H1 (cell line): Measurements from ENCODE around the gene RTL9. TPM values are rescaled to one million over a fixed set of nuclear protein-coding genes. Genes with fewer than 3 reads are reported as not detected.

Experiments used
- CTCF ChIA-PET: fragments of 300-600 bp; sonication (Branson Sonifier 250); formaldehyde crosslinking; loops from one replicate; lab custom pipeline; 2021; ENCODE audit not compliant: partially characterized antibody; lab: Charles Lee
- POLR2A ChIA-PET: fragments of 300-600 bp; sonication (Branson Sonifier 250); formaldehyde crosslinking; loops from one replicate; lab custom pipeline; 2021; ENCODE audit warnings: inconsistent platforms; ENCODE audit not compliant: partially characterized antibody; lab: Charles Lee
- DNase-seq, 2 experiments: peaks; one replicate each; pipeline versions ENCODE4 v3.0.0 to v3.0.0-alpha.2; 2010 to 2022; ENCODE audit warnings: low spot score in 2 of 2, low read depth in 1 of 2, mixed read lengths in 1 of 2
- FAIRE-seq: peaks from 2 replicates; lab custom pipeline; 2011; peaks lifted over from hg19 to GRCh38; lab: Jason Lieb, UNC
- H2AFZ ChIP-seq: 2 replicates; pipeline ENCODE4 v1.8.1; 2012; ENCODE audit warnings: low read length, inconsistent platforms
- H2AK5ac ChIP-seq: 2 replicates; pipeline ENCODE4 v1.6.1; 2013; ENCODE audit warnings: low read depth, low read length
- H2BK120ac ChIP-seq: replicated peaks from 2 replicates; pipeline ENCODE3; 2013; ENCODE audit warnings: low read depth, low read length, inconsistent platforms
- H2BK12ac ChIP-seq: 2 replicates; pipeline ENCODE4 v1.6.1; 2013; ENCODE audit warnings: low read depth, low read length
- H2BK15ac ChIP-seq: 2 replicates; pipeline ENCODE4 v1.6.1; 2013; ENCODE audit warnings: low read length
- H2BK20ac ChIP-seq: 2 replicates; pipeline ENCODE4 v1.6.1; 2013; ENCODE audit warnings: low read length
- H2BK5ac ChIP-seq: 2 replicates; pipeline ENCODE4 v1.6.1; 2013; ENCODE audit warnings: low read depth, low read length
- H3K14ac ChIP-seq: 2 replicates; pipeline ENCODE4 v1.6.1; 2013; ENCODE audit warnings: inconsistent platforms; ENCODE audit not compliant: insufficient read length
- H3K18ac ChIP-seq: 2 replicates; pipeline ENCODE4 v1.6.1; 2013; ENCODE audit warnings: low read length; ENCODE audit errors: extremely low read depth
- H3K23ac ChIP-seq: 2 replicates; pipeline ENCODE4 v1.6.1; 2013; ENCODE audit warnings: inconsistent platforms; ENCODE audit not compliant: insufficient read length
- H3K23me2 ChIP-seq: 2 replicates; pipeline ENCODE4 v1.6.1; 2013; ENCODE audit warnings: low read depth, low read length
- H3K27ac ChIP-seq: 2 replicates; pipeline ENCODE4 v1.6.1; 2011; ENCODE audit warnings: low read depth, low read length, inconsistent platforms
- H3K27me3 ChIP-seq, 4 experiments: replicated peaks in 1 of 4; 1 replicate in 1 of 4; 2 replicates in 3 of 4; pipeline versions ENCODE4 v1.6.1 to v1.8.1; 2011 to 2013; ENCODE audit warnings: low read length in 3 of 4, mild to moderate bottlenecking in 3 of 4, inconsistent platforms in 2 of 4, mixed read lengths in 2 of 4, moderate library complexity in 1 of 4; ENCODE audit not compliant: control insufficient read depth in 3 of 4, insufficient read depth in 3 of 4; ENCODE audit errors: extremely low read depth in 1 of 4
- H3K36me3 ChIP-seq, 4 experiments: 2 replicates each; pipeline versions ENCODE4 v1.6.1 to v1.8.1; 2011 to 2013; ENCODE audit warnings: mild to moderate bottlenecking in 4 of 4, low read length in 3 of 4, moderate library complexity in 2 of 4, control low read depth in 1 of 4, inconsistent platforms in 1 of 4; ENCODE audit not compliant: insufficient read depth in 4 of 4, control insufficient read depth in 2 of 4
- H3K4ac ChIP-seq: replicated peaks from 2 replicates; pipeline ENCODE3; 2013; ENCODE audit warnings: low read length, low read depth, mixed read lengths, inconsistent platforms; ENCODE audit not compliant: insufficient read length
- H3K4me1 ChIP-seq, 4 experiments: replicated peaks in 1 of 4; 1 replicate in 1 of 4; 2 replicates in 3 of 4; pipeline versions ENCODE4 v1.6.1 to v1.8.1; 2011 to 2013; ENCODE audit warnings: low read length in 3 of 4, inconsistent platforms in 2 of 4, mixed read lengths in 1 of 4; ENCODE audit not compliant: insufficient read depth in 4 of 4, control insufficient read depth in 3 of 4
- H3K4me2 ChIP-seq, 2 experiments: 2 replicates each; pipeline versions ENCODE4 v1.6.1 to v1.8.1; 2011 to 2013; ENCODE audit warnings: low read depth in 2 of 2, low read length in 2 of 2, control low read depth in 1 of 2, inconsistent platforms in 1 of 2, mild to moderate bottlenecking in 1 of 2; ENCODE audit not compliant: insufficient read depth in 1 of 2
- H3K4me3 ChIP-seq, 4 experiments: fragments of 200-600, 300-600 bp in 1 of 4; sonication (generic), shearing (Covaris generic), sonication (Bioruptor Twin) in 1 of 4; 2 replicates each; pipeline versions ENCODE4 v1.5.1 to v1.8.1; 2011 to 2016; ENCODE audit warnings: low read length in 4 of 4, low read depth in 3 of 4, control low read depth in 2 of 4, inconsistent platforms in 2 of 4, mild to moderate bottlenecking in 2 of 4, mixed read lengths in 1 of 4, moderate library complexity in 1 of 4; ENCODE audit not compliant: insufficient read depth in 2 of 4; ENCODE audit errors: extremely low read depth in 1 of 4
- H3K56ac ChIP-seq: replicated peaks from 2 replicates; pipeline ENCODE3; 2013; ENCODE audit warnings: low read depth, mild to moderate bottlenecking, mixed read lengths, low read length, inconsistent platforms; ENCODE audit not compliant: insufficient read length
- H3K79me1 ChIP-seq: 2 replicates; pipeline ENCODE4 v1.6.1; 2013; ENCODE audit warnings: low read depth, low read length, control low read depth
- H3K79me2 ChIP-seq, 2 experiments: 2 replicates each; pipeline versions ENCODE4 v1.6.1 to v1.8.1; 2012 to 2013; ENCODE audit warnings: low read length in 2 of 2, mild to moderate bottlenecking in 2 of 2, inconsistent platforms in 1 of 2; ENCODE audit not compliant: insufficient read depth in 2 of 2, control insufficient read depth in 1 of 2
- H3K9ac ChIP-seq, 4 experiments: replicated peaks in 1 of 4; 1 replicate in 1 of 4; 2 replicates in 3 of 4; pipeline versions ENCODE4 v1.6.1 to v1.8.1; 2011 to 2013; ENCODE audit warnings: low read depth in 3 of 4, low read length in 3 of 4, control low read depth in 2 of 4, mild to moderate bottlenecking in 2 of 4, moderate library complexity in 2 of 4, inconsistent platforms in 1 of 4; ENCODE audit errors: extremely low read depth in 1 of 4
- H3K9me3 ChIP-seq, 2 experiments: 2 replicates each; pipeline versions ENCODE4 v1.6.1 to v1.8.1; 2012 to 2013; ENCODE audit warnings: mild to moderate bottlenecking in 2 of 2, moderate library complexity in 2 of 2, control low read depth in 1 of 2, inconsistent platforms in 1 of 2, low read depth in 1 of 2, low read length in 1 of 2, mixed read lengths in 1 of 2; ENCODE audit not compliant: insufficient read depth in 2 of 2
- H4K20me1 ChIP-seq, 2 experiments: replicated peaks in 1 of 2; 2 replicates each; pipeline versions ENCODE3 to v1.8.1; 2011 to 2013; ENCODE audit warnings: inconsistent platforms in 2 of 2, low read length in 2 of 2, mild to moderate bottlenecking in 1 of 2; ENCODE audit not compliant: insufficient read depth in 2 of 2, control insufficient read depth in 1 of 2
- H4K5ac ChIP-seq: 2 replicates; pipeline ENCODE4 v1.6.1; 2013; ENCODE audit warnings: low read length, low read depth, mixed read lengths, inconsistent platforms; ENCODE audit not compliant: insufficient read length
- H4K8ac ChIP-seq: 2 replicates; pipeline ENCODE4 v1.8.0; 2013; ENCODE audit warnings: mild to moderate bottlenecking, moderate library complexity, low read length, inconsistent platforms; ENCODE audit not compliant: insufficient read depth; ENCODE audit errors: extremely low read depth
- H4K91ac ChIP-seq: replicated peaks from 2 replicates; pipeline ENCODE3; 2013; ENCODE audit warnings: low read length, mixed read lengths, inconsistent platforms; ENCODE audit not compliant: insufficient read length
- BCL11A ChIP-seq, 2 experiments: IDR thresholded peaks; one replicate each; pipeline ENCODE4 v1.6.1; 2011; ENCODE audit warnings: low read depth in 2 of 2, low read length in 2 of 2, mild to moderate bottlenecking in 2 of 2
- CHD1 ChIP-seq: IDR thresholded peaks from 2 replicates; pipeline ENCODE4 v1.6.1; 2012; ENCODE audit warnings: low read depth, low read length, improper control_type of control experiment
- E2F6 ChIP-seq: IDR thresholded peaks from 2 replicates; pipeline ENCODE4 v1.6.1; 2012; ENCODE audit warnings: inconsistent platforms
- EGR1 ChIP-seq: IDR thresholded peaks from 2 replicates; pipeline ENCODE4 v1.6.1; 2011; ENCODE audit warnings: low read depth, low read length, borderline replicate concordance
- EZH2 ChIP-seq: fragments of 200-600 bp; sonication (generic); IDR thresholded peaks from 2 replicates; pipeline ENCODE4 v1.7.1; 2012; ENCODE audit warnings: low read depth, mild to moderate bottlenecking, moderate library complexity, low read length, inconsistent platforms; ENCODE audit not compliant: severe bottlenecking
- JUND ChIP-seq: IDR thresholded peaks from 2 replicates; pipeline ENCODE4 v1.6.1; 2011; ENCODE audit warnings: mild to moderate bottlenecking, improper control_type of control experiment, low read length
- KDM1A ChIP-seq: fragments of 200-600, 300-600 bp; sonication (generic); IDR thresholded peaks from 2 replicates; pipeline ENCODE4 v1.7.1; 2016; ENCODE audit warnings: mild to moderate bottlenecking, low read length, borderline replicate concordance
- KDM5A ChIP-seq: fragments of 200-600 bp; IDR thresholded peaks from 2 replicates; pipeline ENCODE4 v1.7.1; 2012; ENCODE audit warnings: mild to moderate bottlenecking, low read length, inconsistent platforms, mixed read lengths
- PHF8 ChIP-seq: fragments of 200-600 bp; sonication (generic); conservative IDR thresholded peaks from 2 replicates; pipeline ENCODE4 v1.7.1; 2012; ENCODE audit warnings: low read depth, mild to moderate bottlenecking, inconsistent platforms, low read length, moderate library complexity
- POU5F1 ChIP-seq: IDR thresholded peaks from 2 replicates; pipeline ENCODE4 v1.6.1; 2011; ENCODE audit warnings: low read depth, mild to moderate bottlenecking, low read length, moderate library complexity
- SAP30 ChIP-seq: fragments of 300-600 bp; sonication (generic); IDR thresholded peaks from 2 replicates; pipeline ENCODE4 v1.7.1; 2012; ENCODE audit warnings: low read length, moderate library complexity, mild to moderate bottlenecking, inconsistent platforms; ENCODE audit not compliant: insufficient read depth, insufficient replicate concordance
- SIRT6 ChIP-seq: IDR thresholded peaks from one replicate; pipeline ENCODE4 v1.7.1; 2012; ENCODE audit warnings: low read length, inconsistent platforms
- SRF ChIP-seq: IDR thresholded peaks from 2 replicates; pipeline ENCODE4 v1.6.1; 2011; ENCODE audit warnings: mild to moderate bottlenecking, low read depth, low read length, moderate library complexity
- SUZ12 ChIP-seq: fragments of 200-600 bp; sonication (generic); IDR thresholded peaks from 2 replicates; pipeline ENCODE4 v1.6.1; 2012; ENCODE audit warnings: mild to moderate bottlenecking, inconsistent platforms, low read length, moderate library complexity, mixed read lengths
- WGBS, 2 experiments: shearing (Covaris generic) in 1 of 2; methylation state at CpG; one replicate each; pipeline versions ENCODE4 v1.1.6 to v1.1.7; 2013 to 2015; ENCODE audit warnings: low lambda C conversion rate in 2 of 2, mixed read lengths in 2 of 2, inconsistent platforms in 1 of 2, low coverage in 1 of 2, missing lambda C conversion rate in 1 of 2; ENCODE audit not compliant: insufficient replicate concordance in 2 of 2, insufficient coverage in 1 of 2, insufficient read length in 1 of 2; ENCODE audit errors: extremely low coverage in 1 of 2, missing lambda C conversion rate in 1 of 2; 5-methylcytosine and 5-hydroxymethylcytosine counted together
- polyA plus RNA-seq, 7 experiments: library from polyadenylated mRNA; depleted of rRNA in 3 of 7; stranded (reverse) in 5 of 7; unstranded in 2 of 7; fragments of >200 nt in 5 of 7; fragments of 200-250 nt in 2 of 7; gene quantifications; 1 replicate in 5 of 7; 2 replicates in 1 of 7; 4 replicates in 1 of 7; pipeline versions ENCODE4 v1.2.1 to v1.2.3, GENCODE V29; 2011 to 2013; ENCODE audit warnings: missing spikeins in 2 of 7, mixed read lengths in 2 of 7
- total RNA-seq: library from RNA; stranded (reverse); fragmentation: NEBNext Ultra II Directional; extraction: Animal tissue kit (Norgen Biotek cat#: 25700); gene quantifications from 2 replicates; pipeline ENCODE4 v1.2.1, GENCODE V29; 2021

RTL9 gene
- total and polyA plus RNA-seq, 2 of the 8 experiments (the other 6 are each of a cell fraction or from before 2014, with no cell fraction given) = 0.09 to 0.20 TPM

GRCh38 chrX:110321670-110322069 lies 37.0 kb upstream of the RTL9 start:
- Histone ChIP-seq H3K14ac (no peak overlapping the region), H3K36me3 (no peaks in the 10 kb centered on the region), H2BK20ac (no peak overlapping the region), H4K20me1 (no peaks in the 10 kb centered on the region), H3K79me2 (peaks cover 0 to 6% of the 10 kb centered on the region in 2 experiments; a peak in 2 of 4 replicates), H4K8ac (no peak overlapping the region), H2BK12ac (no peak overlapping the region), H2BK5ac (no peak overlapping the region), H2BK120ac (no peak overlapping the region), H3K23ac (no peak overlapping the region), H3K9ac (no peak overlapping the region), H3K23me2 (0 out of 2 replicates have a peak, but pooled peaks cover 4% of the 10 kb centered on the region), H2BK15ac (no peak overlapping the region), H4K91ac (no peak overlapping the region), H3K27me3 (no peaks in the 10 kb centered on the region), H3K9me3 (no peaks in the 10 kb centered on the region), H3K4ac (no peak overlapping the region), H3K4me1 (peaks cover 0 to 11% (median 2%) of the 10 kb centered on the region in 4 experiments; a peak in 3 of 7 replicates), H2AK5ac (no peak overlapping the region), H3K4me2 (no peak overlapping the region), H4K5ac (no peak overlapping the region), H3K4me3 (no peak overlapping the region), H3K56ac (no peak overlapping the region), H3K79me1 (no peaks in the 10 kb centered on the region), H3K27ac (no peak overlapping the region), H2AFZ (no peak overlapping the region), H3K18ac (no peak overlapping the region)
- POLR2A ChIA-PET = no interaction called here
- CTCF ChIA-PET = interaction anchor here (0.7 kb wide), 1 partner anchor 112 kb away, joined by 4 read pairs; no protein-coding TSS in a partner anchor
- FAIRE-seq = no peak
- WGBS, 2 experiments = 64% methylated on average over 3 of the region's 3 CpGs; no CpG with 5 or more reads in 1 of the 2 experiments
- DNase-seq = no peak
- TF ChIP-seq BCL11A (IDR thresholded peaks at IDR 0.05; ENCODE audit: low read depth in 2 of 2, low read length in 2 of 2) (no peak), SAP30 (no peak), SRF (no peak), POU5F1 (no peak), EZH2 (no peak), PHF8 (no peak), SIRT6 (no peak), EGR1 (no peak), CHD1 (no peak), SUZ12 (no peak), E2F6 (no peak), JUND (no peak), KDM5A (no peak), KDM1A (no peak)
